NOMO-1 treated with DMSO at 0.1 percent for 48 hours (cell line): ENCODE results near the gene FLG.
"Not testable (repeated sequence)": the region's sequence is repeated elsewhere in the genome, so short reads cannot be mapped to it uniquely, and the experiment has no call there.

Experiments
- DNase-seq: peaks from one replicate; lab custom pipeline; 2025; ENCODE audit not compliant: unreplicated experiment; lab: John Stamatoyannopoulos, UW

FLG gene

DNA sequence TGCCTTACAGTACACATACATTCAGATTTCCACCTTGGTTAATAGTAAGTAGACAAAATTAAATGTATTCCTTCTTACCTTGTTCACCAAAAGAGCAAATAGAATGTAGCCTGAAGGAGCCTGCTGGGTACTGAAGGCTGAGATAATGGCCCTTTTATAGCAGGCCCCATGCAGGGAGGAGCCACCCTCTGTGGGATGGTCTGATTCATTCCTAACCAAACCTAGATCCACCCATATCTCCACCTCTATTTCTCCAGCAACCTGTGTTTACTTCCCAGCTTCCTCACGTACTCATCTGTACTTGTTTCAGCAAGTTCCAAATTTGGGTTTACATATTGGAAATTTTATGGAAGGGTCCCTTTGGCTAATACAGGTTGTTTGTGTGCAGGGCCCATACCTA, at the start of gene FLG:
TSS of gene FLG (minus strand) at position 129 of the 400 bp plus-strand sequence. CDS start 9,783 bp downstream, outside the sequence.
- no peak for DNase-seq

DNA sequence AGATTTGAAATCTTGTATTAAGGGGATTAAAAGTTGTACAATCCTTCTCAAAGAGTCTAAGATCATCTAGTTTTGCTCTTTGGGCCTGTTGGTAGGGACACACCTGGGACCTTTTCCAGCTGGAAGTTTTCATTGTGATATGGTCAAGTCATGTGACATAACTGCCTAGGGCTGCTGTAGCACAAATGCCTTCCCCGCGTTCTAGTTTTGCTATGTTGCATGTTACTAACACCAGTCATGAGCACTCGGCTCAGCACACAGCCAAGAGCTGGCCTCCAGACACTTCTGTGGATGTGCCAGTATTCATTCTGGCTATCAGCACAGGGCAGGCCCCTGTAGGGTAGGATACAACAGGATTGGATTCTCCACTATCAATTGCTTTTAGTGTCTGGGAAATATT, 49.4 kb upstream of the FLG start:
- no peak for DNase-seq

DNA sequence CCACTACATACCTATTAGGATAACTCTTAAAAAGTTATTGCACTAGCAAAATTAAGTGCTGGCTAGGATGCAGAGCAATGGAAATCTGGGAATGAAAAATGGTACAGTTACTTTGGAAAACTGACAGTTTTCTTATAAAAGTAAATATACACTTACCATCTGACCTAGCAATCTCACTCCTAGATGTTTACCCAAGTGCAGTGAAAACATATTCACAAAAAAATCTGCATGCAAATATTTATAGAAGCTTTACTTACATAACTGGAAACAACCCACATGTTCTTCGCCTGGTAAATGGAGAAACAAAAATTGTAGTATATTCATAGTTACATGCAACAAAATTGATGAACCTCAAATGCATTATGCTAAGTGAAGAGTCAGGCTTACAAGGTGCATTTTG, 47.6 kb upstream of the FLG start:
- no peak for DNase-seq

DNA sequence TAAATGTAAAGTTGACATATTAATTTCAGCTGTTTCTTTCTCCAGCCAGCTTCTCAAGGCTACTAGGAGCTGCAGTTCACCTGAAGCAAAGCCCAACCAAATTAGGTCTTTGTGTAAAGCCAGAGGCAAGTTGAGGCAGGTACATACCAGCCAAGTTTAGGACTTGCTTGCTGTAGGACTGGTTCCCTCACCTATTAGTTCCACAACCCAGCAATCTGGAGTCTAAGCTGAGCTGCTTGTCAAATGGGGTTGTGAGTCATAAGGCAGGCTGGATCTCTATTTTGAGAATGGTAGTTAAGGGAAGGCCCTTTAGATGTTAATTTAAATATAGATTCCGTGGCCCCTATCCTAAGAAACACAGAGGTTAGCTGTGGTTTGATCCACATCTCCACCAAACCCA, 42.4 kb upstream of the FLG start:
- no peak for DNase-seq

DNA sequence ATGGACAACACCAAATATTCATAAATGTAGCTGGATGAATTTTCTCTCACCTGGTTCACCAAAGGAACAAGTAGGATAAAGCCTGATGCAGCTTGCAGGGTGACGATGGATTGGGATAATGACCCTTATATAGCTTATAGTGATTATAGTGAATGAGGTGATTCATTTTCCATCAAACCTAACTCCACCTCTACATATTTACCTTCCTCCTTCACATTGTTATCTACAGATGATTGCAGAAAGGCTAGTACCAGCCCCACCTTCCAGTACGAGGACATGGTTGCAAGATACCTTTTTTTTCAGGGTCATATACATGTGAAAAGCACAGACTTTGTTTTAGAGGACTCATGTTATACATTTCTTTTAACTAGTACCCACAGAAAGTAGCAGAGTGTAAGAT, 34.9 kb upstream of the FLG start, which contains the start of gene FLG2:
TSS of gene FLG2 (minus strand) at position 101 of the 400 bp plus-strand sequence. CDS start 1,122 bp downstream, outside the sequence.
- DNase-seq = no peak

DNA sequence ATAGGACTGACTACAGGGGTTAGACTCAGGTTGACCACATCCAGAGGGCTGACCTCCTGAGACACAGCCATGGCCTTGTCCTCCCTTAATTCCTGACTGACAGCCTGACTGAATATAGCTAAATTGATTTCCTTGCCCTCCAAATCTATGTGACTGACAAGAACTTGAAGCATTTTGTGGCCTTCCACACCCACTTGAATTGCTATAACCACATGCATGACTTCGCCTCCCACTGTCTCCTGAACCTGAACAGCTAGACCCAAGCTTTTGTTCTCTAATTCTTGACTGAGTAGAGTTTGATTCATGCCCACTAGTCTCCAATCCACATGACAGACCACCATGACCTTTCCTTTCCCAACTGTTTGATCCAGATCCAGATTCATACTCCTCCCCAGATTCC, 31.7 kb upstream of the FLG start:
- no peak for DNase-seq

DNA sequence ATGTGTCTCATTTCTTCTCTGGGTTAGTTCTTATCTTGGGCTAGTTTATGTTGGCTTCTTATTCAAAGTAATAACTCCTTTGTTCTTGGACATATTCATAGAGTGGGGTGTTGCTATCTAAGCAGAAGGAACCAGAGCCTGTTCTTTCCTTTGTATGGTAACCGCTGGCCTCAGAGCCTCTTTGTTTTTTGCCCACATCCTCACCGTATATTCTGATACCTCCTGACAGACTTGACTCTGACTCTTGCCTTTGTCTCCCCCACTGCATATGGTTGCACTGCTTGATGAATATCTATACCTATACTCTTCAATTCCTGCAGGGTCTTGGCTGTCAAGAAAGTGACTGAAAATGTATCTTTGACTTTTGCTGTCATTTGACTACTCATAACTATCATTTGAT, 24.6 kb upstream of the FLG start:
- DNase-seq = no peak

DNA sequence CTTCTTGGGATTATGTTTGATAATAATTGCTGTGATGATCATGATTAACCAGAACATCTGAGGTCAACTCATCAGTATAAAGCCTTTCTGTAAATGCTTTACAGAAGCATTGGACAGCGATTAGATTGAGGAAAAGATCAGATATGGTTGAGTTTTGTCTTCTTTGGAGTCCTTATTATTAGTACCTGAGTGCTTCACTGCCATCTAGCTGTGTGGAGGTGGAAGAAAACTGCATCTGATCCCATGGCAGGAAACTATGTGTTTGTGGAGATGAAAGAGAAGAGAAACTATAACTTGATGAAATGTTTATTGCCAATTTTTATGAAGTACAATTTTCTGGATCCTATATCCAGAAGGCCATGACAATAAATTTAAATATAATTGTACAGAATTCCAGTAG, 23.4 kb upstream of the FLG start:
- DNase-seq = no peak

DNA sequence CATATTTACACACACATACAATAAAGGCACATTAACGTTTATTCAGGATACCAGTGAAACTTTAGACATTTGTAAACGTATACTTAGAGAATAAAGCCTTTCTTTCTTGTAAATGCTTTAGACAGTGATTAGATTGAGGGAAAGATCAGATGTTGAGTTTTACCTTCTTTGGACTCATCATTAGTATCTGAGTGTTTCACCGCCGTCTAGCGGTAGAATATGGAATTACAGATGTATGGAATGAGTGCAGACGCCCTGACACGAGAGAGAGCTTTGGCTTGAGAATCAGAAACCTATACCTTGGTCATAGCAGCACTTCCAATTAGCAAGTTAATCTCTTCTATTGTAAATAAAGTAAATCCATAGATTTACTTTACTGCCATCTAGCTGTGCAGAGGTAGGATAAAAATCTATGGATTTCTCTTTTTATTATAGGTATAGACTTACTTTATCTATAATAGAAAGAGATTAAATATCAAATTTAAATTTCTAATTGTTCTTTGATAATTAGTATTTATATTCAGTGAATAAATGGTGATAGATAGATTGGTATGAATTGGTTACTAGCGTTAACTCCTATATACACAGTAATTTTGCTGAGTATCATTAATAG, 22.2 kb upstream of the FLG start:
- DNase-seq = peak; percentile 11

DNA sequence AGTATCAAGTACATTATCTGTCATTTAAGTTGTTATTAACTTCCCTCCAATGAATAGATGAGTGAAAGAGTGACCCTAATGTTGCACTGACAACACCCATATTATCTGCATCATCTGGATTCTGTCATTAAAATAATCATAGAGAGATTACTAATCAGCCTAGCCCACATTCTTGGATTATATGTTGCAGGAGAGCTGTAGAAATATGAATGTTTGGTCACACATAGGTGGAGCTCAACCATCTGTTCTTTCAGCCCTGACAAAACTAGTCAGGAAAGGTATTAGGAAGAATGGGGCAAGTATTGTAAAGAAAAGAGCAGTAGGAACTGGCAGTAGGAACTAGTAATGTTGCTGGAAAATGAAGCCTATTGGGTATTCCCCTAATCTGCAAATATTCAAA, 19.4 kb upstream of the FLG start:
- DNase-seq = no peak

DNA sequence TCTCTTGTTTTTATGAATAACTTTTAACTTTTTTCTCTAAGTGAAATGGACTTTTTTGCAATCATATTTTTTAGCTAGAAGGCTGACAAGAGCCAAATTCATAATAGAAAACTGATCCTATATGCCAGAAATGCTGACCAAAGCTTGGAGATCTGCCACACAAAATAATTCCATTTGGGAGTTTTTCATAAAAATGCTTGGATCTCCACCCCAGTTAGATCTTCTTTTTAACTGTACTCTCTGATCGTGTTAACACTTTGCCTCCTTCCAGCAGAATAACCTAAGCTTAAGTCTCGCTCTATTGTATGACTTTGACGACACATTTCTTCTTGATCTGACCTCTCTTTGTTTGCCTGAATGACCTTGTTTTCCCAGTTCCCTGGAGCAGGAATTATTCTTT, 18.0 kb upstream of the FLG start:
- DNase-seq = no peak

DNA sequence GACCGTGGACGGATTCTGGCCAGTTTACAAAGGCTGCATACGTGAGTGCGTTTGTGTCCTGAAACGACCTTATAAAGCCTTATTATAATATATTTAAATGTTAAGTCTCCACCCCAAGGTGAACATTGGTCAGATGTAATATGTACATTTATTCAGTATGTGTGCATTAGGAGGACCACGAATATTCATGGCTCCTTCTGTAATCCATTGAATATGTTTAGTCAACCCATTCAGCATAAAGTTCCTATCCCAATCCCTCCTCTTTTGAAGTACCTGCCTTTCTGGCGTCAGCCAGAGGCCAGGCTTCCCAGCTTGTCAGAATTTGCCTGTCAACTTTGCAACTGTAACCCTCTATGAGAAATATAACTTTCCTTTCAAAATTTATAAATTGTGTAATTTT, 10.4 kb upstream of the FLG start:
- DNase-seq = no peak

DNA sequence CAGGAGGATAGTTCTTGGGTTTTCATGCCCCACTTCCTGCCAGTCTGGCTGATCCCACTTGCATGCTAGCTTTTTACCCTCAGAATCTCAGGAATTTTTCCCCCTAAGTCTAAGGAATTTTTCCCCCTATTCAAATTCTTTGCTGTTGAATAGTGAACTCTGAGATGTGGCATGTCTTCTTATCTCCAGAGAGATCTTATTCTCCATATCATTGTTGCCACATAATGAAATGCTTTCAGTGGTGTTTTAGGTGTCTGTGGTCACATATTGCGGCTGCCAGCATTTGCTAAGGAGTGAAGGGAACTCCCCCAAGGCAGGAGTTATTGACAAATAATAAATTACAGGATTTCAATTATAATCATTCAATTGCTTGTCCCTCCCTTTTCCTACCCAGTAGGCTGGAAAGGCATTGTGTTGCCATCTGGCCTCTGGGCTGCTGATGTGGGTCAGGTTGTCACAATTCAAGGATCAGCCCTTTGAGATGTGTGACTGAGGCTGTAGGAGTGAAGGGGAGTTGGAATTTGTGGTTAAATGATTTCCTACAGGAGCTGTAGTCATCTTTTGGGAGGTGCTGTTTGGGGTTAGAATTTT, 3.9 kb upstream of the FLG start:
- no peak for DNase-seq

DNA sequence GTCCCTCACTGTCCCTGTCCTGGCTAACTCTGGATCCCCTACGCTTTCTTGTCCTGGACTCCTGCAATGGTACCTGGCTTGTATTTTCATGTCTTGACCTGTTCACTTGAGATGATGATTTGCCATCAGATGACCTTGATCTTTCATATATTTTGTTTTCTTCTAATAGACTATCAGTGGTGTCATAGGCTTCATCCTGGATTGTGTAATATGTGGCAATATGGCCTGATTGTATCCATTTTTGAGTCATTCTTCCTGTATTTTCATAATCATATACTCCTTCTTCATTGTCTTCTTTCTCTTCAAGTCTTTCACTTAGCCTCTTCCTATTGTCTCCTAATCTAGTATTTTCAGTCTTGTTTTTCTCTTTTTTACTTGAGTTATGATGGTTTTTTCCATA, 11.1 kb downstream of the FLG start:
- no peak for DNase-seq

DNA sequence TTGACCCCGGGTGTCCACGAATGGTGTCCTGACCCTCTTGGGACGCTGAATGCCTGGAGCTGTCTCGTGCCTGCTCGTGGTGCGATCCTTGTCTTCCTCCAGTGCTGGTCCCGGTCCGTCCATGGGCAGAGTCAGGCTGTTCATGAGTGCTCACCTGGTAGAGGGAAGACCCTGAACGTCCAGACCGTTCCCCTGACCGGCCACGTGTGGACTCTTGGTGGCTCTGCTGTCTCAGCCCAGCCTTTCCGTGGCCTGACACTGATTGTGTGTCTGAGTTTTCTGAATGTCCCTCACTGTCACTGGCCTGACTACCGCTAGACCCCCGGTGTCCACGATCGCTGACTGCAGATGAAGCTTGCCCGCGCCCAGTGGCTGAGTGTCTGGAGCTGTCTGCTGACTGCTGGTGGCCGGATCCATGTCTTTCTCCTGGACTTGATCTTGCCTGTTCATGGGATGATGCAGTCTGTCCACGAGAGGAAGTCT, 11.7 kb downstream of the FLG start:
- DNase-seq = no peak

DNA sequence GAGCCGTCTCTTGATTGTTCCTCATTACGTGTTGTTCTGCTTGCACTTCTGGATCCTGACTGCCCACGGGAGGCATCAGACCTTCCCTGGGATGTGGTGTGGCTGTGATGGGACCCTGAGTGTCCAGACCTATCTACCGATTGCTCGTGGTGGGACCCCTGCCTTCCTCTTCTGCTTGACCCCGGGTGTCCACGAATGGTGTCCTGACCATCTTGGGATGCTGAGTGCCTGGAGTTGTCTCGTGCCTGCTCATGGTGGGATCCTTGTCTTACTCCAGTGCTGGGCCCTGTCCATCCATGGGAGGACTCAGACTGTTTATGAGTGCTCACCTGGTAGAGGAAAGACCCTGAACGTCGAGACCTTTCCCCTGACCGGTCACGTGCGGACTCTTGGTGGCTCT, 12.9 kb downstream of the FLG start:
- not testable (repeated sequence) for DNase-seq

DNA sequence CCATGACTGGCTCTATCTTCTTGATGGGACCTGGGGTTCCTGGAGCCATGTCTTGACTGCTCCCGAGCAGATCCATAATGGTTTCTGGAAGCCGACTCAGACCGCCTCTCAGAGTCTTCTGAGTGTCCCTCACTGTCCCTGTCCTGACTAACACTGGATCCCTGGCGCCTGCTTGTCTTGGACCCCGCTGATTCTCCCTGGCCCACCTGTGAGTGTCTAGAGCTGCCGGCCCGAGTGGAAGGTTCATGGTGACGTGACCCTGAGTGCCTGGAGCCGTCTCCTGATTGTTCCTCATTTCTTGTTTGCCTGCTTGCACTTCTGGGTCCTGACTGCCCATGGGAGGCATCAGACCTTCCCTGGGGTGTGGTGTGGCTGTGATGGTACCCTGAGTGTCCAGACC, 15.1 kb downstream of the FLG start:
- no peak for DNase-seq

DNA sequence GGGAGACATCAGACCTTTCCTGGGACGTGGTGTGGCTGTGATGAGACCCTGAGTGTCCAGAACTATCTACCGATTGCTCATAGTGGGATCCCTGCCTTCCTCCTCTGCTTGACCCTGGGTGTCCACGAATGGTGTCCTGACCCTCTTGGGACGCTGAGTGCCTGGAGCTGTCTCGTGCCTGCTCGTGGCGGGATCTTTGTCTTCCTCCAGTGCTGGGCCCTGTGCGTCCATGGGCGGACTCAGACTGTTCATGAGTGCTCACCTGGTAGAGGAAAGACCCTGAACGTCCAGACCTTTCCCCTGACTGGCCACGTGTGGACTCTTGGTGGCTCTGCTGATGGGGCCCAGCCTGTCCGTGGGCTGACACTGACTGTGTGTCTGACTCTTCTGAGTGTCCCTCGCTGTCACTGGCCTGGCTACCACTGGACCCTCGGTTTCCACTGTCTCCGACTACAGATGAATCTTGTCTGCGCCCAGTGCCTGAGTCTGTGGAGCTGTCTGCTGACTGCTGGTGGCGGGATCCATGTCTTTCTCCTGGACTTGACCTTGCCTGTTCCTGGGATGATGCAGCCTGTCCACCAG, 15.6 kb downstream of the FLG start:
- not testable (repeated sequence) for DNase-seq

DNA sequence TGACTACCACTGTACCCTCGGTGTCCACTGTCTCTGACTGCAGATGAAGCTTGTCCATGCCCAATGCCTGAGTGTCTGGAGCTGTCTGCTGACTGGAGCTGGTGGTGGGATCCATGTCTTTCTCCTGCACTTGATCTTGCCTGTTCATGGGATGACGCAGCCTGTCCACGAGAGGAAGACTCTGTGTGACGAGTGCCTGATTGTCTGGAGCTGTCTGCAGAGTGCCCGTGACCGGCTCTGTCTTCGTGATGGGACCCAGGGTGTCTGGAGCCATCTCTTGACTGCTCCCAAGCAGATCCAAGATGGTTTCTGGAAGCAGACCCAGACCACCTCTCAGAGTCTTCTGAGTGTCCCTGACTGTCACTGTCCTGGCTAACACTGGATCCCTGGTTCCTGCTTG, 16.3 kb downstream of the FLG start:
- DNase-seq = not testable (repeated sequence)

DNA sequence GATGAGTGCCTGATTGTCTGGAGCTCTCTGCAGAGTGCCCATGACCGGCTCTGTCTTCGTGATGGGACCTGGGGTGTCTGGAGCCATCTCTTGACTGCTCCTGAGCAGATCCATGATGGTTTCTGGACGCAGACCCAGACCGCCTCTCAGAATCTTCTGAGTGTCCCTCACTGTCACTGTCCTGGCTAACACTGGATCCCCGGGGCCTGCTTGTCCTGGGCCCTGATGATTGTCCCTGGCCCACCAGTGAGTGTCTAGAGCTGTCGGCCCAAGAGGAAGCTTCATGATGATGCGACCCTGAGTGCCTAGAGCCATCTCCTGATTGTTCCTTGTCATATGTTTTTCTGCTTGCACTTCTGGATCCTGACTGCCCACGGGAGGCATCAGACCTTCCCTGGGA, 17.1 kb downstream of the FLG start:
- DNase-seq = not testable (repeated sequence)

DNA sequence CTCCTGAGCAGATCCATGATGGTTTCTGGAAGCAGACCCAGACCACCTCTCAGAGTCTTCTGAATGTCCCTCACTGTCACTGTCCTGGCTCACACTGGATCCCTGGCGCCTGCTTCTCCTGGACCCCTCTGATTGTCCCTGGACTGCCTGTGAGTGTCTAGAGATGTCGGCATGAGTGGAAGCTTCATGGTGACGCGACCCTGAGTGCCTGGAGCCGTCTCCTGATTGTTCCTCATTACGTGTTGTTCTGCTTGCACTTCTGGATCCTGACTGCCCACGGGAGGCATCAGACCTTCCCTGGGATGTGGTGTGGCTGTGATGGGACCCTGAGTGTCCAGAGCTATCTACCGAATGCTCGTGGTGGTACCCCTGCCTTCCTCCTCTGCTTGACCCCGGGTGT, 18.9 kb downstream of the FLG start:
- not testable (repeated sequence) for DNase-seq

DNA sequence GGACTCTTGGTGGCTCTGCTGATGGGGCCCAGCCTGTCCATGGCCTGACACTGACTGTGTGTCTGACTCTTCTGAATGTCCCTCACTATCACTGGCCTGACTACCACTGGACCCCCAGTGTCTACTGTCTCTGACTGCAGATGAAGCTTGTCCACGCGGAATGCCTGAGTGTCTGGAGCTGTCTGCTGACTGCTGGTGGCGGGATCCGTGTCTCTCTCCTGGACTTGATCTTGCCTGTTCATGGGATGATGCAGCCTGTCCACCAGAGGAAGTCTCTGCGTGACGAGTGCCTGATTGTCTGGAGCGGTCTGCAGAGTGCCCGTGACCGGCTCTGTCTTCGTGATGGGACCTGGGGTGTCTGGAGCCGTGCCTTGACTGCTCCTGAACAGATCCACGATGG, 20.3 kb downstream of the FLG start:
- DNase-seq = not testable (repeated sequence)
